ENCODE measurements around the gene PI4K2A. TPM values are rescaled to one million over a fixed set of nuclear protein-coding genes. Genes with fewer than 3 reads are reported as not detected.

Gene PI4K2A
- total and polyA plus RNA-seq, 2 of the 13 experiments (the other 11 are each of a cell fraction or from before 2014, with no cell fraction given), result 10.9 to 14.3 TPM

DNA sequence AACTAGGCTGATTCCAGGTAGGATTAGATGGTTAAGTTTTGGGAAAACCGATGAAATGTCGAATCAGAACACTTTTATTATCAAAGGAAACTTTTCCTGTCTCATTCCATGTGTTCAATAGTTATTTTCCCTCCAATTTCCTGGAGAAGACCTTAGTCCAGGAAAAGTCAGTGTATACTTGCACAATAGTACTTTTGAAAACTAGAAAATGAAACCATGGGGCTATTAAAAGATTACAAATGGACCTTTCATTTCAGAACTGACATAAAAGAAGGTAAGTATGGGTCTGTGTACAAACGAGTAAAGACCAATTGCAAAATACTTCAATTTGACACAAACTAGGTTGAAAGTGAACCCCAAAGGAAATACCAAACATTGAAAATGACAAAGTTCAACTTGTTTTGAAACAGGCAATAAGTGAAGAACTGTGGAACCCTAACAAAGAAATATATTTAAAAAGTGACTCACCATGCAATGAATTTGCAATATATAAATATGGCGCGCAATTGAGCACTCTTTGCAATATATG is 44.5 kb downstream of the PI4K2A start (continued):
- TF ChIP-seq, protein P1, sequence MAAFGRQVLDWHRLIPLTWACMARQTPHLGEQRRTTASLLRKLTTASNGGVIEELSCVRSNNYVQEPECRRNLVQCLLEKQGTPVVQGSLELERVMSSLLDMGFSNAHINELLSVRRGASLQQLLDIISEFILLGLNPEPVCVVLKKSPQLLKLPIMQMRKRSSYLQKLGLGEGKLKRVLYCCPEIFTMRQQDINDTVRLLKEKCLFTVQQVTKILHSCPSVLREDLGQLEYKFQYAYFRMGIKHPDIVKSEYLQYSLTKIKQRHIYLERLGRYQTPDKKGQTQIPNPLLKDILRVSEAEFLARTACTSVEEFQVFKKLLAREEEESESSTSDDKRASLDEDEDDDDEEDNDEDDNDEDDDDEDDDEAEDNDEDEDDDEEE (CRISPR knock-in tag; IDR thresholded peaks at IDR 0.05), result no peak
- no peak for TF ChIP-seq CAMTA2 (CRISPR knock-in tag; IDR thresholded peaks at IDR 0.05; ENCODE audit: borderline replicate concordance)
- no peak; the same call in 1 of the 2 replicates for TF ChIP-seq ARNT2 (CRISPR knock-in tag; IDR thresholded peaks at IDR 0.05; ENCODE audit: low read depth)
- TF ChIP-seq, protein P2, sequence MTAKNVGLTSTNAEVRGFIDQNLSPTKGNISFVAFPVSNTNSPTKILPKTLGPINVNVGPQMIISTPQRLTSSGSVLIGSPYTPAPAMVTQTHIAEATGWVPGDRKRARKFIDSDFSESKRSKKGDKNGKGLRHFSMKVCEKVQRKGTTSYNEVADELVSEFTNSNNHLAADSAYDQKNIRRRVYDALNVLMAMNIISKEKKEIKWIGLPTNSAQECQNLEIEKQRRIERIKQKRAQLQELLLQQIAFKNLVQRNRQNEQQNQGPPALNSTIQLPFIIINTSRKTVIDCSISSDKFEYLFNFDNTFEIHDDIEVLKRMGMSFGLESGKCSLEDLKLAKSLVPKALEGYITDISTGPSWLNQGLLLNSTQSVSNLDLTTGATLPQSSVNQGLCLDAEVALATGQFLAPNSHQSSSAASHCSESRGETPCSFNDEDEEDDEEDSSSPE (CRISPR knock-in tag; IDR thresholded peaks at IDR 0.05), result peak; percentile 83
- TF ChIP-seq, protein P3, sequence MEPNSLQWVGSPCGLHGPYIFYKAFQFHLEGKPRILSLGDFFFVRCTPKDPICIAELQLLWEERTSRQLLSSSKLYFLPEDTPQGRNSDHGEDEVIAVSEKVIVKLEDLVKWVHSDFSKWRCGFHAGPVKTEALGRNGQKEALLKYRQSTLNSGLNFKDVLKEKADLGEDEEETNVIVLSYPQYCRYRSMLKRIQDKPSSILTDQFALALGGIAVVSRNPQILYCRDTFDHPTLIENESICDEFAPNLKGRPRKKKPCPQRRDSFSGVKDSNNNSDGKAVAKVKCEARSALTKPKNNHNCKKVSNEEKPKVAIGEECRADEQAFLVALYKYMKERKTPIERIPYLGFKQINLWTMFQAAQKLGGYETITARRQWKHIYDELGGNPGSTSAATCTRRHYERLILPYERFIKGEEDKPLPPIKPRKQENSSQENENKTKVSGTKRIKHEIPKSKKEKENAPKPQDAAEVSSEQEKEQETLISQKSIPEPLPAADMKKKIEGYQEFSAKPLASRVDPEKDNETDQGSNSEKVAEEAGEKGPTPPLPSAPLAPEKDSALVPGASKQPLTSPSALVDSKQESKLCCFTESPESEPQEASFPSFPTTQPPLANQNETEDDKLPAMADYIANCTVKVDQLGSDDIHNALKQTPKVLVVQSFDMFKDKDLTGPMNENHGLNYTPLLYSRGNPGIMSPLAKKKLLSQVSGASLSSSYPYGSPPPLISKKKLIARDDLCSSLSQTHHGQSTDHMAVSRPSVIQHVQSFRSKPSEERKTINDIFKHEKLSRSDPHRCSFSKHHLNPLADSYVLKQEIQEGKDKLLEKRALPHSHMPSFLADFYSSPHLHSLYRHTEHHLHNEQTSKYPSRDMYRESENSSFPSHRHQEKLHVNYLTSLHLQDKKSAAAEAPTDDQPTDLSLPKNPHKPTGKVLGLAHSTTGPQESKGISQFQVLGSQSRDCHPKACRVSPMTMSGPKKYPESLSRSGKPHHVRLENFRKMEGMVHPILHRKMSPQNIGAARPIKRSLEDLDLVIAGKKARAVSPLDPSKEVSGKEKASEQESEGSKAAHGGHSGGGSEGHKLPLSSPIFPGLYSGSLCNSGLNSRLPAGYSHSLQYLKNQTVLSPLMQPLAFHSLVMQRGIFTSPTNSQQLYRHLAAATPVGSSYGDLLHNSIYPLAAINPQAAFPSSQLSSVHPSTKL (CRISPR knock-in tag; IDR thresholded peaks at IDR 0.05), result peak; percentile 32
- no peak for TF ChIP-seq BORCS8-MEF2B (CRISPR knock-in tag; IDR thresholded peaks at IDR 0.05)
- TF ChIP-seq PPARG (CRISPR knock-in tag; conservative IDR thresholded peaks at IDR 0.05), result peak; percentile 92
- TF ChIP-seq, protein P4, sequence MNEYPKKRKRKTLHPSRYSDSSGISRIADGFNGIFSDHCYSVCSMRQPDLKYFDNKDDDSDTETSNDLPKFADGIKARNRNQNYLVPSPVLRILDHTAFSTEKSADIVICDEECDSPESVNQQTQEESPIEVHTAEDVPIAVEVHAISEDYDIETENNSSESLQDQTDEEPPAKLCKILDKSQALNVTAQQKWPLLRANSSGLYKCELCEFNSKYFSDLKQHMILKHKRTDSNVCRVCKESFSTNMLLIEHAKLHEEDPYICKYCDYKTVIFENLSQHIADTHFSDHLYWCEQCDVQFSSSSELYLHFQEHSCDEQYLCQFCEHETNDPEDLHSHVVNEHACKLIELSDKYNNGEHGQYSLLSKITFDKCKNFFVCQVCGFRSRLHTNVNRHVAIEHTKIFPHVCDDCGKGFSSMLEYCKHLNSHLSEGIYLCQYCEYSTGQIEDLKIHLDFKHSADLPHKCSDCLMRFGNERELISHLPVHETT (CRISPR knock-in tag; conservative IDR thresholded peaks at IDR 0.05), result no peak
- no peak for TF ChIP-seq ZNF207 (IDR thresholded peaks at IDR 0.05; ENCODE audit: borderline replicate concordance)
- no peak for TF ChIP-seq PHF20 (CRISPR knock-in tag; IDR thresholded peaks at IDR 0.05)
- no peak for TF ChIP-seq ZNF619 (CRISPR knock-in tag; IDR thresholded peaks at IDR 0.05)
- TF ChIP-seq, protein P5, sequence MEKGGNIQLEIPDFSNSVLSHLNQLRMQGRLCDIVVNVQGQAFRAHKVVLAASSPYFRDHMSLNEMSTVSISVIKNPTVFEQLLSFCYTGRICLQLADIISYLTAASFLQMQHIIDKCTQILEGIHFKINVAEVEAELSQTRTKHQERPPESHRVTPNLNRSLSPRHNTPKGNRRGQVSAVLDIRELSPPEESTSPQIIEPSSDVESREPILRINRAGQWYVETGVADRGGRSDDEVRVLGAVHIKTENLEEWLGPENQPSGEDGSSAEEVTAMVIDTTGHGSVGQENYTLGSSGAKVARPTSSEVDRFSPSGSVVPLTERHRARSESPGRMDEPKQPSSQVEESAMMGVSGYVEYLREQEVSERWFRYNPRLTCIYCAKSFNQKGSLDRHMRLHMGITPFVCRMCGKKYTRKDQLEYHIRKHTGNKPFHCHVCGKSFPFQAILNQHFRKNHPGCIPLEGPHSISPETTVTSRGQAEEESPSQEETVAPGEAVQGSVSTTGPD (CRISPR knock-in tag; IDR thresholded peaks at IDR 0.05), result no peak
- TF ChIP-seq, protein P6, sequence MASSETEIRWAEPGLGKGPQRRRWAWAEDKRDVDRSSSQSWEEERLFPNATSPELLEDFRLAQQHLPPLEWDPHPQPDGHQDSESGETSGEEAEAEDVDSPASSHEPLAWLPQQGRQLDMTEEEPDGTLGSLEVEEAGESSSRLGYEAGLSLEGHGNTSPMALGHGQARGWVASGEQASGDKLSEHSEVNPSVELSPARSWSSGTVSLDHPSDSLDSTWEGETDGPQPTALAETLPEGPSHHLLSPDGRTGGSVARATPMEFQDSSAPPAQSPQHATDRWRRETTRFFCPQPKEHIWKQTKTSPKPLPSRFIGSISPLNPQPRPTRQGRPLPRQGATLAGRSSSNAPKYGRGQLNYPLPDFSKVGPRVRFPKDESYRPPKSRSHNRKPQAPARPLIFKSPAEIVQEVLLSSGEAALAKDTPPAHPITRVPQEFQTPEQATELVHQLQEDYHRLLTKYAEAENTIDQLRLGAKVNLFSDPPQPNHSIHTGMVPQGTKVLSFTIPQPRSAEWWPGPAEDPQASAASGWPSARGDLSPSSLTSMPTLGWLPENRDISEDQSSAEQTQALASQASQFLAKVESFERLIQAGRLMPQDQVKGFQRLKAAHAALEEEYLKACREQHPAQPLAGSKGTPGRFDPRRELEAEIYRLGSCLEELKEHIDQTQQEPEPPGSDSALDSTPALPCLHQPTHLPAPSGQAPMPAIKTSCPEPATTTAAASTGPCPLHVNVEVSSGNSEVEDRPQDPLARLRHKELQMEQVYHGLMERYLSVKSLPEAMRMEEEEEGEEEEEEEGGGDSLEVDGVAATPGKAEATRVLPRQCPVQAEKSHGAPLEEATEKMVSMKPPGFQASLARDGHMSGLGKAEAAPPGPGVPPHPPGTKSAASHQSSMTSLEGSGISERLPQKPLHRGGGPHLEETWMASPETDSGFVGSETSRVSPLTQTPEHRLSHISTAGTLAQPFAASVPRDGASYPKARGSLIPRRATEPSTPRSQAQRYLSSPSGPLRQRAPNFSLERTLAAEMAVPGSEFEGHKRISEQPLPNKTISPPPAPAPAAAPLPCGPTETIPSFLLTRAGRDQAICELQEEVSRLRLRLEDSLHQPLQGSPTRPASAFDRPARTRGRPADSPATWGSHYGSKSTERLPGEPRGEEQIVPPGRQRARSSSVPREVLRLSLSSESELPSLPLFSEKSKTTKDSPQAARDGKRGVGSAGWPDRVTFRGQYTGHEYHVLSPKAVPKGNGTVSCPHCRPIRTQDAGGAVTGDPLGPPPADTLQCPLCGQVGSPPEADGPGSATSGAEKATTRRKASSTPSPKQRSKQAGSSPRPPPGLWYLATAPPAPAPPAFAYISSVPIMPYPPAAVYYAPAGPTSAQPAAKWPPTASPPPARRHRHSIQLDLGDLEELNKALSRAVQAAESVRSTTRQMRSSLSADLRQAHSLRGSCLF (CRISPR knock-in tag; IDR thresholded peaks at IDR 0.05; ENCODE audit: borderline replicate concordance), result no peak
- TF ChIP-seq ZNF773 (CRISPR knock-in tag; IDR thresholded peaks at IDR 0.05; ENCODE audit: borderline replicate concordance), result no peak
- TF ChIP-seq NFIC (IDR thresholded peaks at IDR 0.05; ENCODE audit: low read length), result no peak; the same call in none of the 2 replicates
